Stimulated activated CD4-positive, alpha-beta T cell treated with anti-CD3 and anti-CD28 coated beads, TNF-alpha, amount 100 ng/mL, for 4 hours (primary cell): Measurements from ENCODE around the gene RAP2B.
A peak's percentile ranks its signal among the peaks of the same experiment; 100 is the strongest.
"Not testable (repeated sequence)": the region's sequence is repeated elsewhere in the genome, so short reads cannot be mapped to it uniquely, and the experiment has no call there.

Experiments used
- DNase-seq, 3 experiments: peaks; one replicate each; pipeline ENCODE4 v3.0.0-alpha.2; 2020; ENCODE audit warnings: low read depth in 3 of 3

The RAP2B gene

GRCh38 chr3:153161714-153162512 lies at the start of gene RAP2B:
Gene RAP2B (plus strand): TSS chr3:153162226. CDS start chr3:153162694, 468 bp downstream.
- peak; percentile 90 to 99 (median 91) for DNase-seq

DNA sequence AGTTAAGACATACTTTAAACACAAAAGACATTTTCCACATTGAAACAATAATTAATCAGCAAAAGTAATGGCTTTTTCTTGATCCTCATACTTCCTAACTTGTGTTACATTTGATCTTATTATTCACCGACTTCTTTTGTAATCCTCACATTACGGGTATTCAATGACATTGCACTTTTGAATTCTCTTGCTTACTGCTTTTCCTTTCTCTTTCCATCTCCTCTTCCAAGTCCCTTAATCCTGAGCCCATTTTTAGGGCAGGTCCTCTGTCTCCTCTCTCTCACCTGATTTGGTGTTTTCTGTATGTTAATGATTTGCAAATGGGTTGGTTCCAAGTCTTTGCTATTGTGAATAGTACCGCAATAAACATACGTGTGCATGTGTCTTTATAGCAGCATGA lies 48.5 kb upstream of the RAP2B start:
- no peak for DNase-seq

DNA sequence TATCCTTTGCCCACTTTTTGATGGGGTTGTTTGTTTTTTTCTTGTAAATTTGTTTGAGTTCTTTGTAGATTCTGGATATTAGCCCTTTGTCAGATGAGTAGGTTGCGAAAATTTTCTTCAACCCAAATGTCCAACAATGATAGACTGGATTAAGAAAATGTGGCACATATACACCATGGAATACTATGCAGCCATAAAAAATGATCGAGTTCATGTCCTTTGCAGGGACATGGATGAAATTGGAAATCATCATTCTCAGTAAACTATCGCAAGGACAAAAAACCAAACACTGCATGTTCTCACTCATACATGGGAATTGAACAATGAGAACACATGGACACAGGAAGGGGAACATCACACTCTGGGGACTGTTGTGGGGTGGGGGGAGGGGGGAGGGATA lies 47.8 kb upstream of the RAP2B start:
- DNase-seq, result not testable (repeated sequence)

- no peak for DNase-seq
These were observed 46.7 kb upstream of the RAP2B start for GRCh38 chr3:153115326-153115725.

- no peak for DNase-seq
These were observed 34.2 kb upstream of the RAP2B start for GRCh38 chr3:153127788-153128187.

DNA sequence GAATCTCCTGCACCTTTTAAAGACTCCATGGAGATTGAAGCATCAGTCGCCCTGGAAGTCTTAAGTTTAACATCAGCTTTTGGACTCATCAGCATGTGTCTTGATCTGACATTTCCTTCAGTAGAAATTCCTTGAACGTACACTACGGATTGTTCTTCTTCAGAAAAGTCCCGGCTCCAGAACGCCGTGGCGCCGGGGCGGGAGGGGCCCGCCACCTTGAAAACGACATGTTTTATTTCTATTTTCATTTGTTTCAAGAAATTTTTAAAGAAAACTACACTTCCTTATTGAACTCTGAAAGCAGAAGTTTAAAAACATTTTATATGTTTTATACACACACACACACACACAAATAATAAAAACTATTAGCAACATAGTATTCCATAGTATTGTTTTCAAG lies 32.6 kb upstream of the RAP2B start:
- no peak for DNase-seq

DNA sequence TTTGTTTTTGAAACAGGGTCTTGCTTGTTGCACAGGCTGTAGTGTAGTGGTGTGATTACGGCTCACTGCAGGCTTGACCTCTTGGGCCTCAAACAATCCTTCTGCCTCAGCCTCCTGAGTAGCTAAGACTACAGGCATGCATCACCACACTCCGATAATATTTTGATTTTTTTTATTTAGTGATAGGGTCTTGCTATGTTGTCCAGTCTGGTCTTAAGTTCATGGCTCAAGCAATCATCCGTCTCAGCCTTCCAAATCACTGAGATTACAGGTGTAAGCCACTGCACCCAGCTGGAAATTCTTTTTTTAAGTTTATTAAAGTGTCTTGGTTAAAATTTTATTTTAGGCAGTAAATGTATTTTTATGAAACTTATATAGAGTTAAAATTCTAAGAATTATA lies 32.2 kb upstream of the RAP2B start:
- DNase-seq, result no peak

- DNase-seq, result no peak
These were observed 31.6 kb upstream of the RAP2B start for GRCh38 chr3:153130312-153130977.

- no peak for DNase-seq
These were observed 24.4 kb upstream of the RAP2B start for GRCh38 chr3:153137626-153138025.

DNA sequence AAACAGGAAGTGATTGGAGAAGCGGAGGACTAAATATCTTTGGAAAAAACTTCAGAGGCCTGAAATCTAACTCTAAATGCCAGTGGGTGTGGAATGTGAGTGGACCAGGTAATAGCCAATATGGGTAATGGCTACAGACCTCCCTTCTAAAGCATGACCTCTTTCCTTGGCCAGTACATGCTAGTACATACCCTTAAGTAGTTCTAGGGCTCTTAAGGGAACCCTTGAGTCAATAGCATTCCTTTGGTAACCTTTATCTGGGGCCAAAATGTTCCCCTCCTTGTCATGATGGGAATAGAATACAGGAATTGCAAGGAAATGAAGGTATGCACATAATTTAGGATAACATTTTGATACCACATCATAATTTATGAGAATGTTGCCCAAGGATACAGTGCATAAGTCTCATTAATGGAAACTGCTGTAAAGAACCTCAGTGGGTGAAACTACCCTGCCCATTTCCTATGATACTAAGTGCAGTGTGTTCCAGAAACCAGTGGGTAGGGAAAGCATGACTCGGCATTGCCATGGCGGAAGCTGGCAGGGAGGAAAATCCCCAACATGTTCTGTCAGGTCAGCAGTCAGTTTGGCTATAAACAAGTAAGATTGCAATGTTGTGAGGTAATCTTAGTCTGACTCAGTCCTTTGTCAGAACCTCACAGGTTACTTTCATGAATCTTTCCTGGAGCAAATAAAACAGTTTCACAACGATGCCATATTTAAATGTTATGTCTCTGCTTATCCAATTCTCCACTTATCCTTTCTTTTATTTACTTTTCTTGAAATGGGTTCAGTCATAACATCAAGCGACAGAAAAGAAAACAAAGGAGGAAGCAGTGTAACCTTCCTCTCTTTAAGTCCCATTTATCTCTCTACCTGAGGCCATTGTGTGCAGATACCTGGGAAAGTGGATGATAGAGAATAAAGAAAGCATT lies 23.5 kb upstream of the RAP2B start:
- peak in 1 of 3 experiments; percentile 5 for DNase-seq

GRCh38 chr3:153142961-153143360 lies 19.1 kb upstream of the RAP2B start:
- no peak for DNase-seq

- no peak for DNase-seq
These were observed 18.0 kb upstream of the RAP2B start for GRCh38 chr3:153144071-153144470.

GRCh38 chr3:153144779-153145178 lies 17.2 kb upstream of the RAP2B start:
- DNase-seq, result no peak

DNA sequence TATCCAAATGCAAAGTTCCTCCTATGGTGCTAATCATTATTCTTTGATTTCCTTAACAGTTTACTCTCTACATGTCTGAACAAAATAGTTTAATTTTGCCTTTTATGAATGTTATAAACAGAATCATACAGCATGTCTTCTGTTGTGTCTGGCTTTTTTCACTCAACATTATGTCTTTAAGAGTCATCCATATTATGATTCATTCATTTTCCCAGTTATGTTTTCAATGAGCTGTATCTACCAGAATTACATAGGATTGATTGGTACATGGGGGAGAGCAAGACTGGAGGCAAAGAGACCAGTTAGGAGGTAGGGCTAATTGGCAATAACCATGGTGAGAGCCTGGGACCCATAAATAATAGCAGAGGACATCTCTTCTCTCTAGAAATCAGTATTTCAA lies 16.6 kb upstream of the RAP2B start:
- no peak for DNase-seq

GRCh38 chr3:153146191-153147053 lies 15.6 kb upstream of the RAP2B start:
- no peak for DNase-seq

GRCh38 chr3:153150991-153151390 lies 11.0 kb upstream of the RAP2B start:
- DNase-seq, result no peak

DNA sequence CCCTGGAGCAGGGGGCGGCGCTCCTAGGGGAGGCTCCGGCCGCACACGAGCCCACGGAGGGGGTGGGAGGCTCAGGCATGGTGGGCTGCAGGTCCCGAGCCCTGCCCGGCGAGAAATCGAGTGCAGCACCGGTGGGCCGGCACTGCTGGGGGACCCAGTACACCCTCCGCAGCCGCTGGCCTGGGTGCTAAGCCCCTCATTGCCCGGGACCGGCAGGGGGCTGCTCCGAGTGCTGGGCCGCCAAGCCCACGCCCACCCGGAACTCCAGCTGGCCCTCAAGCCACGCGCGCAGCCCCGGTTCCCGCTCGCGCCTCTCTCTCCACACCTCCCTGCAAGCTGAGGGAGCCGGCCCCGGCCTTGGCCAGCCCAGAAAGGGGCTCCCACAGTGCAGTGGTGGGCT lies 6.2 kb upstream of the RAP2B start:
- DNase-seq, result not testable (repeated sequence)

DNA sequence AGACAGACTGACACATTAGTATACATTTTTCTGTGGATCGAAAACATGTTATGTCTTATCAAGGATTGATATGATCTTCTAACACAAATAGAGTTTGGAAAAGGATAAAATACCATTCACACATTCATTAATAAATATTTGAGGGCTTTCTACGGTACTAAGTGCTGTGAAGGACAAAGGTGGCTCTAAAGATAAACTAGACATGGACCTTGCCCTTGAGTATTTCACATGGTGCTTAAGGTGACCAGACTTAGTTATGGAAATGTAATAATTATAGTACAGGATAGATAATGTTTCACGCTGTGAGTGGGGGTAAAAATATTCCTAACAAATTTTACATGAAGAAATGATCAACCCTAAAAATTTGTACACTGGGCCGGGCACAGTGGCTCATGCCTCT lies 3.8 kb upstream of the RAP2B start:
- DNase-seq, result no peak

DNA sequence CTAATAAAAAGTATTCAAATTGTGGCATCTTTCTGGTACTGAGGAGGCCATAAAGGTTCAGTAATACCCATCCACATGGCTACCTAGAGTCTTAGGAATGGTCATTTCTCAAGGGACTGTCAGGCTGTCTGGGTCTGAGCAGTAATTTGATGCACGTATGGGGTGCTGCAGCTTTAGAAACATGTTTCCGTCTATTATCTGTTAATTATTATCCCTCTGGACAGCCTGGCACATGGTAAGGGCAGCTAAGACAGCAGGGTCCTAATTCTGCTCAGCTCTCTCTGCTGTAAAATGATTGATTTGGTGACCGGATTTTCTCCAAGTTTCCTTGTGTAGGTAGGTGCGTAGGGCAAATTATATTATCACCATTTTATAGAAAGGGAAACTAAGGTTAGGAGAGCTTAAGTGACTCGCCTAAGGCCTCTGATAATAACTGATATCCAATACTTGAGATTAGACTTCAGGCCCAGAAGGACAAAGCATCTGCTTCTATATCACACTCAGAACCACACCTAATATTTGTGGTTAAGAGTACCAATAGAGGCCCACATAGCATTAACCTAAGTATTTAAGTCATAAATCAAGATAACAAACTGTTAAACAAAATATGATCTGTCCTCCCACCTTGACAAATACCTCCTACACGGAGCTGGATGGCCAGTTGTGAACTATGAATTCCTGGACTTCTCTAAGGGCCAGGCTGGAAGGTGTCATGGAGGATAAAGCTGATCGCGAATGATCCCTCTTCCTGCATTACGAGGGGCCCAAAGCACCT lies 2.9 kb upstream of the RAP2B start:
- no peak for DNase-seq

DNA sequence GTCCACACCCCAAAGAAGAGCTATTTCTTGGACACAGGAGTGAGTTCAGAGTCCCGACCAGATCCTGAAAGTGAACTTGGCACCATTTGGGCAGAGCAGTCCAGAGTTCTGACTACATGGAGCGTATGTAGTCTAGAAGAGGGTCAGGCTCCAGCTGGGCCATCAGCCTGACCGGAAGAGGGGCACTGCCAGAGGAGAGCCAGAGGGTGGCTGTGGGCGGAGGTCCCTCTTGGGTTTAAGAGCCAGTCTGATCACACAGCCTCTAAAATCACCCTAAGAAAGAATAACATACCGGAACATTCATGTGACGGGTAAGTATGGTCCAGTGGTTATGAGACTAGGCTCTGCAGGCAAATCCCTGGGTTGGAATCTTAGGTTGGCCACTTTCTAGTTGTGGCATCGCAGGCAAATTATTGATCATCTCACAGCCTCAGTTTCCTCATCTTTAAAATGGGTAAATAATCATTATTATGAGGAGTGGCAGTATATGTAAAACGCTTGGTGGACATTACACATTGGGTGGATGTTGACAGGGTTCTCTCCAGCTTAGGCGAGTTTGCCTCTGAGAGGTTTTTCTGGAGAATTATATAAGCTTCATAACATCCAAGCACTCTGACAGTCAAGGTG lies 2.1 kb upstream of the RAP2B start:
- DNase-seq, result no peak
